GM12878 (cell line): ENCODE data around the gene SPAST.

Experiments used
- BHLHE40 ChIP-seq, 2 experiments: fragments of 450-650 bp in 1 of 2; IDR thresholded peaks; 2 replicates each; pipeline ENCODE4 v1.6.1; 2011 to 2017; ENCODE audit warnings: low read depth in 2 of 2, borderline replicate concordance in 1 of 2, improper control_type of control experiment in 1 of 2, low read length in 1 of 2, mild to moderate bottlenecking in 1 of 2
- NRF1 ChIP-seq: conservative IDR thresholded peaks from 2 replicates; pipeline ENCODE4 v1.6.1; 2011; ENCODE audit warnings: mild to moderate bottlenecking, low read depth, low read length, improper control_type of control experiment
- RBBP5 ChIP-seq: fragments of 200-600 bp; sonication (generic); conservative IDR thresholded peaks from 2 replicates; pipeline ENCODE4 v1.6.1; 2016
- SREBF2 ChIP-seq: IDR thresholded peaks from 2 replicates; pipeline ENCODE4 v1.6.1; 2012; ENCODE audit warnings: mild to moderate bottlenecking, low read length
- TF ChIP-seq, protein P1 (sequence below), 3 experiments: IDR thresholded peaks in 2 of 3; conservative IDR thresholded peaks in 1 of 3; 2 replicates each; pipeline ENCODE4 v1.5.1; 2011; ENCODE audit warnings: low read depth in 3 of 3, low read length in 3 of 3, mild to moderate bottlenecking in 3 of 3, control low read depth in 2 of 3, moderate library complexity in 2 of 3, inconsistent platforms in 1 of 3, mixed read lengths in 1 of 3; ENCODE audit not compliant: control insufficient read depth in 2 of 3, insufficient read depth in 1 of 3; ENCODE audit errors: extremely low read depth in 1 of 3
- TF ChIP-seq, protein P2 (sequence below): IDR thresholded peaks from 2 replicates; pipeline ENCODE4 v1.6.1; 2011; ENCODE audit warnings: low read depth, mild to moderate bottlenecking, low read length, moderate library complexity, borderline replicate concordance; ENCODE audit errors: extremely low read depth

GRCh38 chr2:32061973-32062861 is 1.1 kb upstream of the SPAST start:
- TF ChIP-seq SREBF2, result no peak
- TF ChIP-seq, protein P1, sequence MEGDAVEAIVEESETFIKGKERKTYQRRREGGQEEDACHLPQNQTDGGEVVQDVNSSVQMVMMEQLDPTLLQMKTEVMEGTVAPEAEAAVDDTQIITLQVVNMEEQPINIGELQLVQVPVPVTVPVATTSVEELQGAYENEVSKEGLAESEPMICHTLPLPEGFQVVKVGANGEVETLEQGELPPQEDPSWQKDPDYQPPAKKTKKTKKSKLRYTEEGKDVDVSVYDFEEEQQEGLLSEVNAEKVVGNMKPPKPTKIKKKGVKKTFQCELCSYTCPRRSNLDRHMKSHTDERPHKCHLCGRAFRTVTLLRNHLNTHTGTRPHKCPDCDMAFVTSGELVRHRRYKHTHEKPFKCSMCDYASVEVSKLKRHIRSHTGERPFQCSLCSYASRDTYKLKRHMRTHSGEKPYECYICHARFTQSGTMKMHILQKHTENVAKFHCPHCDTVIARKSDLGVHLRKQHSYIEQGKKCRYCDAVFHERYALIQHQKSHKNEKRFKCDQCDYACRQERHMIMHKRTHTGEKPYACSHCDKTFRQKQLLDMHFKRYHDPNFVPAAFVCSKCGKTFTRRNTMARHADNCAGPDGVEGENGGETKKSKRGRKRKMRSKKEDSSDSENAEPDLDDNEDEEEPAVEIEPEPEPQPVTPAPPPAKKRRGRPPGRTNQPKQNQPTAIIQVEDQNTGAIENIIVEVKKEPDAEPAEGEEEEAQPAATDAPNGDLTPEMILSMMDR (IDR thresholded peaks at IDR 0.05 in 2 of 3, conservative IDR thresholded peaks at IDR 0.05 in 1 of 3; ENCODE audit: control insufficient read depth in 2 of 3, extremely low read depth in 1 of 3, insufficient read depth in 1 of 3, low read depth in 3 of 3, low read length in 3 of 3), result no peak
- TF ChIP-seq, protein P2, sequence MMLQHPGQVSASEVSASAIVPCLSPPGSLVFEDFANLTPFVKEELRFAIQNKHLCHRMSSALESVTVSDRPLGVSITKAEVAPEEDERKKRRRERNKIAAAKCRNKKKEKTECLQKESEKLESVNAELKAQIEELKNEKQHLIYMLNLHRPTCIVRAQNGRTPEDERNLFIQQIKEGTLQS, result no peak
- no peak for TF ChIP-seq RBBP5
- TF ChIP-seq NRF1, result no peak
- no peak for TF ChIP-seq BHLHE40 (IDR thresholded peaks at IDR 0.05; ENCODE audit: borderline replicate concordance in 1 of 2, low read depth in 2 of 2, low read length in 1 of 2)
